ENCODE data around the gene CENPU. TPM values are rescaled to one million over a fixed set of nuclear protein-coding genes. Genes with fewer than 3 reads are reported as not detected.
"Not testable (repeated sequence)": the region's sequence is repeated elsewhere in the genome, so short reads cannot be mapped to it uniquely, and the experiment has no call there.

The CENPU gene
- polyA plus RNA-seq, 1 donor = 23.1 TPM

- DNase-seq = no peak
Observed at GRCh38 chr4:184751585-184751956, 17.7 kb upstream of the CENPU start.

- DNase-seq = no peak
Observed at GRCh38 chr4:184750926-184751584, 17.2 kb upstream of the CENPU start.

- peak; percentile 58 for DNase-seq
Observed at GRCh38 chr4:184748251-184748652, 14.4 kb upstream of the CENPU start.

DNA sequence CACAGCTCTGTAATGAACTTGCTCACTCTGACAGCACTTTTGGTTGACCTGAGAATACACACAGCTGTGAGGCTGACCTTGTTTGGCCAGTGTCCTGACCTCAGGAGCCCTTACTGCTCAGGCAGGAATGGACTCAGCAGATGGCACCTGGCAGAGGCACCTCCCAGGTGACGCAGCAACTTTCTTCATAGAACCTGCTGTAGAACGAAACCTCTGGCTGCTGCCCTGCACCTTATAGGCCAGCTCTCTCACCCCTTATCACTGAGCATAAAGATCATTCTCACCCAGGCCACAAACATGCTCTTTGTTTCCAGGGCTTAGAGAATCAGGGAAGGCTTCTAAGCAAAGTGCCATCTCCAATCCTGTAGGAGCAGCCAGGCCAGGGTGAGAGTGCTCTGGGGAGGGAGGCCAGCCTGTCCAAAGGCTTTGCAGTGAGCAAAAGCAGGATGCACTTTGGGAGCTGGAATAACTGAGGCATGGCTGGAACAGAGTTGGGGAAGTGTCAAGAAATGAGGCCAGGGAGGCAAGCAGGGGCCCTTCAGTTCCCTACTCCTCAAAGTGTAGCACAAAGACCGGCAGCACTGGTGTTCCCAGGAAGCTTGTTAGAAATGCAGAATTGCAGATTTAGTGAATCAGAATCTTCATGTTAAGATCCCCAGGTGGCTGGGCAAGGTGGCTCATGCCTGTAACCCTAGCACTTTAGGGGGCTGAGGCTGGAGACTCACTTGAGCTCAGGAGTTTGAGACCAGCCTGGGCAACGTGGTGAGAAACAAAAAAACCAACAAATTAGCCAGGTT, 13.3 kb upstream of the CENPU start:
- no peak for DNase-seq

GRCh38 chr4:184745831-184746795, 12.2 kb upstream of the CENPU start:
- peak; percentile 81 for DNase-seq

- DNase-seq = no peak
Observed at GRCh38 chr4:184744236-184744635, 10.3 kb upstream of the CENPU start.

GRCh38 chr4:184743650-184744049, 9.8 kb upstream of the CENPU start:
- no peak for DNase-seq

- not testable (repeated sequence) for DNase-seq
Observed at GRCh38 chr4:184741651-184742050, 7.8 kb upstream of the CENPU start.

- no peak for DNase-seq
Observed at GRCh38 chr4:184740980-184741391, 7.1 kb upstream of the CENPU start.

GRCh38 chr4:184739575-184739974, 5.7 kb upstream of the CENPU start:
- not testable (repeated sequence) for DNase-seq

- DNase-seq = no peak
Observed at GRCh38 chr4:184734758-184735157, 862 bp upstream of the CENPU start.

GRCh38 chr4:184732126-184732525, 1.8 kb downstream of the CENPU start:
- no peak for DNase-seq

- no peak for DNase-seq
Observed at GRCh38 chr4:184731056-184731455, 2.8 kb downstream of the CENPU start.

DNA sequence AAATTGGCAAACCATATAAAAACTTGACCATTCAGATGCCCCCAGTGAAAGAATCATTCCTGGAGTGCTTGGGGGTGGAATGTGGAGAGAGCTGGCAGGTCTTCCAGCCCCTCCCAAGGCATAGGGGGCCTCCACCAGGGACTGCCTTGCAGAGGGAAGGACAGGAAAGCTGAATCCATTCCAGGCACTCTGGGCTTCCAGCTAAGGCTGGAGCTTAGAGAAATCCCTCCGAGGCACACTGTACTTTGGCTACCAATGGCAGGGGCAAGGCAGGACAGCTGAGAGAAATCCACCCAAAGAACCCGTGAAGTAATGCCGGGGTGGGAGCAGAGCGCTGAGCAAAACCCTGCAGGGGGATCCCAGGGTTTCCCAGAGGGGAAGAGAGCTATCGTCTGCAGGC, 4.0 kb downstream of the CENPU start:
- no peak for DNase-seq

DNA sequence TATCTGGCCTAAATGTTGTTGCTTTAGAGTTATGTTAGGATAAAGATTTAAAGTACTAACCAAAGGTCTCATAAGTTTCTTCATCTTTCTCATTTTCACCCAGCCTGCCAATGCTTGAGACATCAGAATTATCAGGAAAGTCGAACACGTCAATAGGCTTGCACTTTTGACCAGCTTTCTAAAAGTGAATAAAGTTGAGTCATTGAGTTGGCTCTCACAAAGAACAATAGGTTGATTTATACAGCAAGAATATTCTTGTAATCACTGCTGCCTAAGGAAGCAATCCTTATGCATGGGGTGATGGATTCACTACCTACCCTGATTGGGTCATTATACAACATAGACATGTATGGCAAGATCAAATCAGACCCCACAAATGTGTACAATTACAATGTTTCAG, 5.0 kb downstream of the CENPU start:
- no peak for DNase-seq

DNA sequence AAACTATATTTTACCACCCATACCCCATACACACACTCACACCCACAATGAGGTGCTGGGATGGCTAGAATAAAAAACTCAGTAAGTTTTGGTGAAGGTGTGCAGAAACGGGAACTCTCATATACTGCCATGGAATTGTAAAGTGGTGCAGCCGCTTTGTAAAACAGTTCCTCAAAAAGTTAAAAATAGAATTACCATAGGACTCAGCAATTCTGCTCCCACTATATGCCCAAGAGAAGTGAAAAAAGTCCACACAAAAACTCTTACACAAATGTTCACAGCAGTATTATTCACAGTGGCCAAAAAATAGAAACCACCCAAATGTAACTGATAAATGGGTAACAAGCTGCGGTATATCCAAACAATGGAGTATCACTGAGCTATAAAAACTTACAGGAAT, 6.5 kb downstream of the CENPU start:
- DNase-seq = no peak

DNA sequence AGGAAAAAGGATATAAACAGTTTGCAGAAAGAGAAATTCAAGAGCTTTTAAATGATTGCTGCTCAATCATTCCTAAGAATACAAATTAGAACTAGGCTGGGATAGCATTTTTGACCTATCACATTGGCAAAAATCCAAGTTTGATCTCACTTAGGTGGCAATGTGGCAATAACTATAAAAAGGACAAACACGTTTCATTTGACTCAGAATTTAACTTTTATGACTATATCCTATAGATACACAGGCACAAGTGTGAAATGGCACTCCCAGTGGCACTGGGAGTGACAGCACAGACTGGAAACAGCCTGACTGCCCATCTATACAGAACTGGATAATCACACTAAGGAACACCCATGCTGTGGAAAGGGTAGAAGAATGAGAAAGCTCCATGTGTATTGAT, 11.1 kb downstream of the CENPU start:
- no peak for DNase-seq

DNA sequence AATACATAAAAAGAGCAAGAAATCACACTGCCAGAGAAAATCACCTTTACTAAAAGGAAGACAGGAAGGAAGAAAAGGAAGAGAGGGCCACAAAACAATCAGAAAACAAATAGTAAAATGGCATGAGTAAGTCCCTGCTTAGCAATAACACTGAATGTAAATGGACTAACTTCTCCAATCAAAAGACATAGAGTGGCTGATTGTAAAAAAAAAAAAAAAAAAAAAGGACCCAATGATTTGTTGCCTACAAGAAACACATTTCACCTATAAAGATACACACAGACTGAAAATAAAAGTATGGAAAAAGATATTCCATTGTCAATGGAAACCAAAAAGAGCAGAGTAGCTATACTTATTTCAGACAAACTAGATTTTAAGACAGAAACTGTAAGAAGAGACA, 12.6 kb downstream of the CENPU start:
- DNase-seq = no peak

GRCh38 chr4:184719407-184719806, 14.5 kb downstream of the CENPU start:
- DNase-seq = no peak

- no peak for DNase-seq
Observed at GRCh38 chr4:184715526-184715925, 18.4 kb downstream of the CENPU start.

- DNase-seq = no peak
Observed at GRCh38 chr4:184713887-184714286, 20.0 kb downstream of the CENPU start.

DNA sequence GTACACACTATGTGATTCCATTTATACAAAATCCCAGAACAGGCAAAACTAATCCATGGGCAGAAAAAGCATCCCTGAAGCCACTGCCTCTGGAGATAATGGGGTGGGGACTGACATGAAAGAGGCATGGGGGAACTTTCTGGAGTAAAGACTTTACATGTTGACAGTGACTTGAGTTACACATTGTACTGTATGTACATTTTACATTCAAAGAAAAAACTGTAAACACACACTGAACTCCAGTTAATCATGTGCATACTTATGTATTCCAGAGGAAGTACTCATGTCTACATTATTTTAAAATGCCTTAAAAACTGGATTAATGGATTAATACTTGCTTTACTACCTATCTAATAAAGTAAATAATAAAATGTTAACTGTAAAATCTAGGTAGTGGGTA, 21.6 kb downstream of the CENPU start:
- no peak for DNase-seq

- no peak for DNase-seq
Observed at GRCh38 chr4:184706453-184706852, 27.4 kb downstream of the CENPU start.
